ENCODE data around the gene SMTN.

GRCh38 chr22:31100762-31101525 lies 19.8 kb downstream of the SMTN start:
- TF ChIP-seq CTCF (IDR thresholded peaks at IDR 0.05) (no peak), POLR2A (IDR thresholded peaks at IDR 0.05) (no peak)

All from testis (tissue), 2 donors.